HUDEP-2 (cell line): ENCODE measurements around the gene HHAT.

Source experiments
- DNase-seq, 76 experiments: peaks; one replicate each; lab custom pipeline; 2025; ENCODE audit not compliant: unreplicated experiment in 76 of 76; lab: John Stamatoyannopoulos, UW

Gene HHAT

GRCh38 chr1:210437111-210437510 lies 108.4 kb downstream of the HHAT start:
- no peak for DNase-seq

GRCh38 chr1:210437781-210438180 lies 109.1 kb downstream of the HHAT start:
- DNase-seq: no peak

GRCh38 chr1:210438928-210439841 lies 110.5 kb downstream of the HHAT start:
- DNase-seq: no peak

DNA sequence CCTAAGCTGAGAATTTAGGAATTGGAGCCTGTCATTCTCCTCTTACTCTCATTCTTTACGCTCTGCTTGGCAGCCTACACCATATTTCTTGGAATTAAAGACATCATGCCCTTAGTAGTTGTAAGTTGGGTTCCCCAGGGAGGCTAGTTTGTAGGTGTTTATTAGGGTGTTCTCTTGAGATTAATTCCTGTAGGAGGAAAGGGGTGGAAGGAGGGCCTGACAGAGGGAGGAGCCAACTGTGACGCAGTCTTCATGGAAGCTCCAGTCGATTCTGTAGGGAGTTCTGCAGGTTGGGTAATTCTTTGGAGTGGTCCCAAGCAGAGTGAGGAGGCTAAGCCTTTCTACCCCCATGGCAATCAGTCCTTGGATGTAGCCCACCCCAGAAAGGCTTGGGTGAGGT lies 111.4 kb downstream of the HHAT start:
- DNase-seq: no peak

DNA sequence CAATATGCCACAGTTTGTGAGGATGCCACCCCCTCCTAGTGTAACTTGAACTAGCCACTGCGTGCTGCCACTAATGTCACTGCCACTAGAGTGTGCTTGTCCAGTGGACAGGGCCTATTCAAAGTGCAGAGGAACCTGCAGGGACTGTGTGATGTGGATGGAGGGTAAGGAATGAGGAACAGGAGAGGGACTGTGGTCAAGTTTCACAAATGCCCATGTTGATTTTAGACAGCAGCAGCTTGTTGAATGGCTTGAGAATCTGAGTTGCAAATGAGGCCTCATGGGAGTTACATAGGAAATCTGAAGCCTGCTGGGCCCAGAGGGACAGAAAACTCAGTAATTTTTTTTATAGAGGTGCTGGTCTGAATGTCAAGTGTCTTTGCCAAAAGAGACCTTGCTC lies 112.3 kb downstream of the HHAT start:
- DNase-seq: no peak

DNA sequence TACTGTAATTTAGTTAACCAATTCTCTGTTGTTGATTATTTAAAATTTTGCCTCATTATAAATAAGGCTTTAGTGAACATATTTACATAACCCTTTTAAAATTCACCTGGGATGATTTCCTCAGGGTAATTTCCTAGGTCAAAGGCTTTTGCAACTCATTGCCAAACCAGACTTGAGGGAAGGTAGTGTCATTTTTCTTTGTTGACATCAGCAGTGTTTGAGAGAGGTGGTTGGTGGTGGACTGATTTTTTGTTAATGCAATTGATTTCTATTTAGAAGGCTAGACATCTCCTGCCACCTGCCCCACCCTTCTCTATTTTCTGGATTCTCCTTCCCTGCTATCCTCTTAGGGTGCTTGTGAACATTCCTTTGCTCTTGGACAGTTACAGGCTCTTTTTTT lies 116.8 kb downstream of the HHAT start:
- DNase-seq: no peak

DNA sequence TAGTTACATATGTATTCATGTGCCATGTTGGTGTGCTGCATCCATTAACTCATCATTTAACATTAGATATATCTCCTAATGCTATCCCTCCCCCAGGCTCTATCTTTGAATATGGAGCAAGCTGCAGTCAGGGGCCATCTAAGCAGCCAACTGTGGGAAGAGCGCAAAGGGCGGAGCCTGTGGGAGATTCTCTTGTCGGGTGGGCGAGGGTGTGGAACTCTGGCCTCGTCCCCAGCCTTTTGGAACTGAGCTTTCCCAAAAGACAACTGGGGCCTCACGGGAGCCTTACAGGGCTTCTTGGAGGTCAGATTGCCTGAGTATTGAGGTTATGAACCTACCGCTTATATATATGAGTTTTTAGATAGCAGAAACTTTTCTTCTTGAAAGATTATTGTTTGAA lies 117.2 kb downstream of the HHAT start:
- DNase-seq: no peak

DNA sequence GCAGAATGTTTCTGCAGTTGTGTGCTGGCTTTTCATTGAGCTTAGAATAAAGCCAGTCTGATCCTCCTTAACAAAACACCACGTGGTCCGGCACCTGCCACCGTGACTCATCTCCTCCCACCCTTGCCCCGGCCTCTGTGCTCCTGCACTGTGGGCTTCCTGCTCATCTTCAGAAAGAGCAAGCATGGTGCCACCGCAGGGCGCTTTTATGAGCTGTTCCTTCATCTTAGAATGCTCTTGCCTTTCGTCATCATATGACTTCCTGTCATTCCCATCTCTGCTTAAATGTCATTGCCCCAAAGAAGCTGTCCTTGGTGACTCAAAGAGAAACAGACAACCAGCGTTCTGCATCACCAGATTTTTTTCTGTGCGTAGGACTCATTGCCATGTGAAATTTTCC lies 117.8 kb downstream of the HHAT start:
- no peak for DNase-seq

- no peak for DNase-seq
Observed at GRCh38 chr1:210447456-210448057, 118.9 kb downstream of the HHAT start.

GRCh38 chr1:210448297-210448892 lies 119.7 kb downstream of the HHAT start:
- DNase-seq: peak in 16 of 76 experiments; percentile 1 to 39 (median 8)

- no peak for DNase-seq
Observed at GRCh38 chr1:210455840-210456603, 127.3 kb downstream of the HHAT start.

GRCh38 chr1:210456731-210457255 lies 128.1 kb downstream of the HHAT start:
- DNase-seq: no peak

DNA sequence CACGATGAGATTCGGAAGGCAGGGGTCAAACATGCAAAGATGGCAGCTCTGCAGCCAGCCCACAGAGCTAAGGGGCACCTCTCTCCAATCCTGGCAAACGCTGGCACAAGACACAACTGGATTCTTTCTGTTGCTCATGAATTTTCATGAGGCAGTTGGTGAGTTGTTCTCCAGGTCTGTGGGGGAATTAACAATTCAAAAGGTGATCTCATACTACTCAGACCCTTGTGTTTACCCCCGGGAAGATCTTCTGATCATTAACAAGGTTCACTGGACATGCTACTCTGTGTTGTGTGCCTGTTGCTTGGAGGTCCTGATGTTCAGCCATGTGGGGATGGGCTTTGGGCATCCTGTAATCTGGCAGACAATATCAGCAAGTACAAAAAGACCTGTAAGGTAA lies 128.9 kb downstream of the HHAT start:
- no peak for DNase-seq

DNA sequence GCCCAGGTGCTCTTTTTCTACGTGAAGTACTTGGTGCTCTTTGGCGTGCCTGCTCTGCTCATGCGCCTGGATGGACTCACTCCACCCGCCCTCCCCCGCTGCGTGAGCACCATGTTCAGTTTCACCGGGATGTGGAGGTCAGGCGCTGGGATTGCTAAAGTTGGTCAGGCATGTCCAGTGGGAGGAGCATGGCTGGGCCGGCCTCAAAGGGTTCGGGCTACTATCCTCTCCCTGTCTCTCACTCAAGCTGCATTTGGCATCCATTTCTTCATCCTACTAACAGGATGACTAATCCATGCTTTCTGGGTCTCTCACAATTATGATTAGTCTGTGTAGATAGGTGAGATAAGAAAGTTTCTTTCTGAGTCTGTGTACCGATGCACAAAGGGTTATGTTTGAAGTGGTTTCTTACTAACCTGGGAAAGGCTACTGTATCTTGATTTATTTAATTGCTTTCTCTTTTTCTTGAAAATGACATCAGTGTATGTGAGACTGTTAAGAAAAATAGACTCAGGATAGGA lies 135.9 kb downstream of the HHAT start:
- DNase-seq: no peak

DNA sequence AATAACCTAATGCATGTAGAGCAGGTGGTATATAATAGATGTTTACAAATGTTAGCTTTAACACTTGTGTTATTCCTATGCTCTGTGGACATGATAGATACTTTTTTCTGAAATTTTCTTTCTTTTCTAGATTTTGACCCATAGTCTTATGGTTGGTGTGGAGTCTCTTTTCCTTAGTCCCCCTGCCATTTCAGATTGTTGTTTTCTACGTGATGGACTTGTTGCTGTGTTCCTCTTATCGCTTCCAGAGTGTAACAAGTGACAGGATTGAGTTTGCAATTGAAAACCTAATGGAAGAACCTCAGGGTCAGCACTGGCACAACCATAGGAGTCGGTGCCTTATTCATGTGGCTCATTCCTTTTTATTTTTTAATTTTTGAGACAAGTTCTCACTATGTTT lies 136.4 kb downstream of the HHAT start:
- DNase-seq: no peak

GRCh38 chr1:210467440-210468043 lies 138.8 kb downstream of the HHAT start:
- DNase-seq: no peak

GRCh38 chr1:210469441-210469840 lies 140.7 kb downstream of the HHAT start:
- DNase-seq: no peak

DNA sequence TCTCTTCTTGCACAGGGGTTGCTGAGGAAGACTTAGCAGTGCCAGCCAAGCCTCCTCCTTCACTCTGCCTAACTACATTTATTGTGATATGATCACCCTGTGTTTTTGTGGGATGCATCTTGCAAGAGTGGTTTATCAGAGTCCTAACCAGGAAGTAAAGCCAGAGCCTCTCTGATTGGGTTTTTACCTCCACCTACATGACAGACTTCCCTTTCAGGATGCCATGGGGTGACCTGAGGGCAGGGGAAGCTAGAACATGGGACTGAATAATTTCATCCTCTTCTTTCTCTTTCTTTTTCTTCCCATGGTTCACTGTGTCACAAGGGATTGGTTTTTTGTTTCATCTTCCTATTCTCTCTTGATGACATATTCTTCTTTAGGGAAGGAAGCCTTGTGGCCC lies 146.6 kb downstream of the HHAT start:
- no peak for DNase-seq

DNA sequence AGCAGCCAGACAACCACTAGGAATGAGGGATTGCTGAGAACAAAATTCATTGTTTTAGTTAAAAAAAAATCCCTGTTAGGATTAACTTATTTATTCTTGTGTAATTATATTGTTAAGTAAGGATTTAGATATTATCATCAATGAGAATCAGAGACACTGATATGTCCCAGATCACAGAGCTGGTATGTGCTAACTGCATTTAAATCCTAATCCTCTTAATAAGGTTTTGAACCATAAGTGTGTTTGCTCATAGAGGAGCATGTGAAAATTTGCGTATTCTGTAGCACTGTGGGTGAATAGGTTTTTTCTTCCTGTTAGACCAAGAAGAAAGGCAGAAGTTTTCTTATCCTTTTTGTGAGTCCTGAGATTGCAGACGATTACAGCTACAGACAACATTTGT lies 147.1 kb downstream of the HHAT start:
- no peak for DNase-seq

DNA sequence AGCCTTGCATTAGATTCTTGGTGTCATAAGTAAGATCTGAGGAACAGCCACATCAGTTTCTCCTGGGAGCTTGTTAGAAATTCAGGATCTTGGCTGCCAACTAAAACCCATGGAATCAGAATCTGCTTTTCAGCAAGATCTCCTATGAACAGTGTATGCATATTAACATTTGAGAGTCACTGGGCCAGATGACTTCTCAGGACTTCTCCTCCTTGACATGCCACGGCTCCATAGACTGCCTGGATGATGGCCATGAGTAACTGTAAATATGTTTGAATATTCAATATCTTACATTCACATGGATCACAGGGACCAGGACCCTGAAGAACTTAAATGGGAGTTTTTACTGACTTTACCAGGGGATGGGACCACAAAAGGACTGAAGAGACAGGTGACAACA lies 148.0 kb downstream of the HHAT start:
- no peak for DNase-seq
